Smooth muscle cell of the brain vasculature (primary cell): ENCODE data around the gene ATP2C2.
"Not testable (repeated sequence)": the region's sequence is repeated elsewhere in the genome, so short reads cannot be mapped to it uniquely, and the experiment has no call there.

Experiments
- DNase-seq: peaks from one replicate; pipeline ENCODE4 v3.0.0-alpha.2; 2012; ENCODE audit warnings: low read depth, low spot score

Gene ATP2C2, protein sequence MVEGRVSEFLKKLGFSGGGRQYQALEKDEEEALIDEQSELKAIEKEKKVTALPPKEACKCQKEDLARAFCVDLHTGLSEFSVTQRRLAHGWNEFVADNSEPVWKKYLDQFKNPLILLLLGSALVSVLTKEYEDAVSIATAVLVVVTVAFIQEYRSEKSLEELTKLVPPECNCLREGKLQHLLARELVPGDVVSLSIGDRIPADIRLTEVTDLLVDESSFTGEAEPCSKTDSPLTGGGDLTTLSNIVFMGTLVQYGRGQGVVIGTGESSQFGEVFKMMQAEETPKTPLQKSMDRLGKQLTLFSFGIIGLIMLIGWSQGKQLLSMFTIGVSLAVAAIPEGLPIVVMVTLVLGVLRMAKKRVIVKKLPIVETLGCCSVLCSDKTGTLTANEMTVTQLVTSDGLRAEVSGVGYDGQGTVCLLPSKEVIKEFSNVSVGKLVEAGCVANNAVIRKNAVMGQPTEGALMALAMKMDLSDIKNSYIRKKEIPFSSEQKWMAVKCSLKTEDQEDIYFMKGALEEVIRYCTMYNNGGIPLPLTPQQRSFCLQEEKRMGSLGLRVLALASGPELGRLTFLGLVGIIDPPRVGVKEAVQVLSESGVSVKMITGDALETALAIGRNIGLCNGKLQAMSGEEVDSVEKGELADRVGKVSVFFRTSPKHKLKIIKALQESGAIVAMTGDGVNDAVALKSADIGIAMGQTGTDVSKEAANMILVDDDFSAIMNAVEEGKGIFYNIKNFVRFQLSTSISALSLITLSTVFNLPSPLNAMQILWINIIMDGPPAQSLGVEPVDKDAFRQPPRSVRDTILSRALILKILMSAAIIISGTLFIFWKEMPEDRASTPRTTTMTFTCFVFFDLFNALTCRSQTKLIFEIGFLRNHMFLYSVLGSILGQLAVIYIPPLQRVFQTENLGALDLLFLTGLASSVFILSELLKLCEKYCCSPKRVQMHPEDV

GRCh38 chr16:84368308-84368996 is at the start of gene ATP2C2:
TSS of gene ATP2C2 (plus strand) at chr16:84368538. CDS start at chr16:84368616, 78 bp downstream.
- no peak for DNase-seq

- no peak for DNase-seq
These were observed 49.1 kb upstream of the ATP2C2 start for GRCh38 chr16:84319146-84319760.

DNA sequence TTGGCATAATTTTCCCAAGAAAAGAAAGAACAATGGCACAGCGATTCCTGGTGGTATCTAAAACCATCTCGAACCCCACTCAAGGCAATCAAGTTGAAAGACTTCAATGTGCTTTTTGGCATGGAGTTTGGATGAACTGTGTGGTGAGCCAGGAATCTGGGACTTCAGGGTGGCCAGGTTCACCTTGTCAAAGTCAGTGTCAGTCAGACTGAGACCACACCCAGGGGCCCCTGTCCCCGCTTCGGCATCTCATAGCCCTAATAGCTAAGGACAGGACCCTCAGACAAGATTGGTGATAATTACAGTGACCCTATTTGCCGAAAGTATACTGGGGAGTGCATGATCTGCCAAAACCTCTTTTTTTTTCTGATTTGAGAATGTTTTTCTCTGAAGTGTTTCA is 47.8 kb upstream of the ATP2C2 start:
- DNase-seq = no peak

DNA sequence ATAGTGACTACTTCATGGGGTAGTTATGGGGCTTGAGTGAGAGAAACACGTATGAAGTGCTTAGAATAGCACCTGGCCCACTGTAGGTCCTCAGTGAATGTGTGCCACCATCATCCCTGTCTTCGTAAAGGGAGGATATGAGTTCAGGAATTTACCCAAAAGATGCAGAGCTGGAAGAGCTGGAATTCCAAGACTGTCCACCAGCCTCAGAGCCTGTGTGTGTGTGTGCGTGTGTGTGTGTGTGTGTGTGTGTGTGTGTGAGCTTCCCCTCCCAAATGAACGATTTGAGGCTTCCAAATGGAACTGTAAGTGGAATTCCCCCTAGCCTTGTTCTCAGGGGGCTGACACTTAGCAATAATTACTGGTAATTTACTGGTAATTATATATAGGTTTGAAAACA is 46.4 kb upstream of the ATP2C2 start:
- no peak for DNase-seq

DNA sequence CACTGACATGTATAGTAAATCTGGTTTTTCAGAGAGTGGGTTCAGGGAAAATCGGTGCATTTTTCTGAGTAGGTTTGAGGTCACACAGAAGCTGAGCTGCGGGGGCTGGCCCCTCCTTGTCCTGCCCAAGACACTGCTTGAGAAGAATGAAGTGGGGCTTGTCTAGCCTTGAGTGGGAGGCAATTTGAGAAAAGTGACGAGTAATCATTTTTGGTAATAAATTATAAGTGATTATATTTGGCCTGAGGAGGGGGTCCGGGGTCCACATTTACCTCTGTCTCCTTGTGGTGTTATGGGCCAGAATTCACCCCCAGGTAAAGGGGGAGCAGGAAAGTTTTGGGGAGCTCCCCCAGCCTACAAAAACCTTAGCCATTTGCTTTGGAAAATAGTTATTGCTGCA is 45.6 kb upstream of the ATP2C2 start:
- DNase-seq = no peak

GRCh38 chr16:84323606-84324005 is 44.7 kb upstream of the ATP2C2 start:
- no peak for DNase-seq

DNA sequence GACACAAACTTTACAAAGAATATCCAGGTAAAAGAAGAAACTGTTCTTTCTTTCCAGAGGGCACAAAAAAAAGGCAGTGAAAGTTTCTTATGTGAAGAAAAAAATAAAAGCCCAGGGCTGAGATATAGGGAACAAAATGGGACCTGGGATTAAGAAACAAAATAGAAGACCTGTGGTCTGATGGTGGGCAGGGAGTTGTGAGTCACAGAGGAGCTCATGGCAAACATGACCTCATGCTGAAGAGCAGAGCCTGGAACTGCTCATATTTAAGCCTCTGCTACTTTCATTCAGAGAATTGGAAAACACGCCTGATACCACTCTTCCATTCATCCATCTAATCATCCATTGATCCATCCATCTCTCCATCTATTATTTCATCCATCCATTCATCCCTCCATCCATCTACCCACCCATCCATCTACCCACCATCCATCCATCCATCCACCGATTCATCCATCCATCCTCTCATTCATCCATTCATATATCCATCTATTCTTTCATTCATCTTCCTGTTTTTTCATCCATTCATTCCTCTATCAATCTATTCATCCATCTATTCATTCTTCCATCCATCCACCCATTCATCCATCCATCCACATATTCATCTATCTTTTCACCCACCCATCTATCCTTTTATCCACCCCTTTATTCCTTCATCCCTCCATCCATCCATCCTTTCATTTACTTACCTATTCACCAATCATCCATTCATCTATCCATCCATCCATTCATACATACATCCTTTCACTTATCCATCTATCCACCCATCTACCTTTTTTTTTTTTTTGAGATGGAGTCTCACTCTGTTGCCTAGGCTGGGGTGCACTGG is 43.7 kb upstream of the ATP2C2 start:
- DNase-seq = no peak

GRCh38 chr16:84326545-84326944 is 41.8 kb upstream of the ATP2C2 start:
- no peak for DNase-seq

DNA sequence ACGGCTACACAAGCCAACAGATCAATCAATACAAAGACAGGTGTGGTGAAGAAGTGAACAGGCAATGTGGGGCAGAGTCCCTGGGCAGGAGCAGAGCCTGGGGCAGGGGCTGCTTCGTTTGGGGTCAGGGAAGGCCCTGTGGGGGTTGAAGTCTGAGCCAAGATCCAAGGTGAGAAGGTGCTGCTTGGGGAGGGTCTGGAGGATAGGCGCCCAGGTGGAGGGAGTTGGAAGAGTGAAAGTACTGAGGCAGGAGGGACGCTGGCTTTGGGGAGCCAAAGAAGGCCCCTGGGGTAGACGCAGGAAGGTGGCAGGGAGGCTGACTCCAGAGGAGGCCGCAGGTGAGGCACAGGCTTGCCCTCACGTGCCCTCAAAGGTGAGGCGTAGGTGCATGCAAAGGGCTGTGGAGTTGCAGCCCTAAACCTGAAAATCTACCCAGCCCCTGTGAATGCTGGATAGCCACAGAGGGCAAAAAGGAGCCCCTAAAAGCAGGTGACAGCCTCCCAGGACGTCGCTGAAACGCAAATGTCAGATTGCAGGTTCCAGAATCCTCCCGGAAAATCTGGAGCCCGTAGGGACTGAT is 40.3 kb upstream of the ATP2C2 start:
- DNase-seq = no peak

- DNase-seq = no peak
These were observed 39.3 kb upstream of the ATP2C2 start for GRCh38 chr16:84329016-84329415.

DNA sequence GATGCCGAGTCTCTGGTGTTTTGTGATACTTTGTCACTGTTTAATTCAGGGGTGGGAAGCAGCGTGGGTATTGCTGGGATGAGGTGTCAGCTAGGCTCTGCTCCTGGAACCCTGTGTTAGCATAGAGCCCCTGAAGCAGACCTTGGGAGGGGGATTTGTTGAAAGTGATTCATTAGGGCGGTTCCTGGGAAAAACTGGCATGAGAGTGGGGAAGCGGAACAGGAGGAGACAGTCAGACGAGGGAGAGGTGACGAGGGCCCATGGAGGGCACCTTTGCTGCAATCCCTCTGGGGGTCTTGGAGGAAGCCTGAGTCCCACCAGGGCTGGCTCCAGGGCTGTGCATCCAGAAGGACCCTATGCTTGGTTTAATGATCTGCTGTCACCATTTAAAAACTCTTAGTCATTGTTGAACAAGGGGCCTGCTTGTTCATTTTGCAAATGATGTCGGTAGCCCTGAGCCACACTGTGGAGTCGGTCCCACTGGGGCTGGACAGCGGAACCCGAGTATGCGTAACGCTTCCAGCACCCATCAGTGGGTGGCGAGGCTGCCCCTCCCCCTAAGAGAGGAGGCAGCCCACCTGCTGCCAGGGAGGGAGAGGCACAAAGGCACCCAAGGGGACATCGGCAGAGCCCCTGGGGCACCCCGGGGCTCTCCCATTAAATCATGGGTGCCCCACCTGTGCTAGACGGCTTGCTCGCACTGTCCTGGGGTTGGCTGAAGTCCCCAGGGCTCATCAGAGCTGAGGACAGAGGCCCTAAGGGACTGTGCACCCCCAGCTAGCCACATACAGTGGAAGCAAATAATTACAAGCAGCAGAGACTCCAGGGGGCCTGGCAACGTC is 38.3 kb upstream of the ATP2C2 start:
- no peak for DNase-seq

- no peak for DNase-seq
These were observed 37.7 kb upstream of the ATP2C2 start for GRCh38 chr16:84330685-84331050.

DNA sequence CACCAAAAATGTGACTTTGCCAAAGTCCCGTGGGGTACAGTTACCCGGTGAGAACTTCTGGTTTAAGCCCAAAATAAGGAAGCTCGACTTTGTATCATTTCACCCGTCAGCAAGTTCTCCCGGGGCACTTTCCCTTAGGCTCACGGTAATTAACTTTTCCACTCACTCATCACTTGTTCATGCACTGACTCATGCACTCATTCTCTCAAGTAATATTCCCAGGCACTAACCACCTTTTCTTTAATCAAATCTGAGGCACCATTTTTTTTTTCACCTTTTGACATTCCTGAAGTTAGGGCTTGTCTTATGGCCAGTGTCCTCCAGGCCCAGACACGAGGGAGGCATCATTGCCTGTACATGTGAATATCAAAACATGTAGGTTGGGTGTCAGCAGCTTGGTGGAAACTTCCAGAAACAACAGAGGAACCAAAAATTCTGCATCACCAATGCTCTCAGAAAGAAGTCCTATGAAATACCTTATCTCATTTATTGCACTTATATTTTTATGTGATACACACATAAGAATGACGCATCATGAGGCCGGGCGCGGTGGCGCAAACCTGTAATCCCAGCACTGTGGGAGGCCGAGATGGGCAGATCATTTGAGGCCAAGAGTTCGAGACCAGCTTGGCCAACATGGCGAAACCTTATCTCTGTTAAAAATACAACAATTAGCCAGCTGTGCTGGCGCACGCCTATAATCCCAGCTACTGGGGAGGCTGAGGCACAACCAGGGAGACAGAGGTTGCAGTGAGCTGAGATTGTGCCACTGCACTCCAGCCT is 36.1 kb upstream of the ATP2C2 start:
- no peak for DNase-seq

DNA sequence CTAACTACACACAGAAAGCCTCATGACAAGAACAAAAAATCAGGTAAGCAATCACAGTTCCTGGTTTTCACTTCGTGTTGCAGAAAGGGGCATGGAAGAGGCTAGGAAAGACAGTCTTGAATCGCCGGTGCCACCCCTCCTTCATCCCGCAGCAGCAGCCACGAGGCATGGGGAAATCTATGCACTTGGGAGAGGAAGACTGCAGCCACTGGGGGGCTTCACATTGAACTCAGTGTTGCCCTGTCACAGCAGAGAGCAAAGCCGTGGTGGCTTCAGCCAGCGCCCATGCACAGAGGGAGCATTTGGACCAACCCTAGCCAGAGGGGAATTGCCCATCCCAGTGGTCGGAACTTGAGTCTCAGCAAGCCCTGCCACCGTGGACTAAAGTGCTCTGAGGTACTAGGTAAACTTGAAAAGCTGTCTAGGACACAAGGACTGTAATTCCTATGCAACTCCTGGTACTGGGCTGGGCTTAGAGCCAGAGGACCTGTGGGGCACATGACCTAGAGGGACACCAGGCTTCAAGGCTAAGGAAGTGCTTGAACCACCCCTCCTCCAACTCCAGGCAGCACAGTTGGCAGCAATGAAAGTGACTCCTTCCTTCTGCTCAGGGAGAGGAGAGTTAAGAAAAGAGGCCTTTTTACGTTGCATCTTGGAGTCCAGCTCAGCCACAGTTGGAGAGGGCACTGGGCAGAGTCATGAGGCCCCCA is 35.2 kb upstream of the ATP2C2 start:
- DNase-seq = no peak

DNA sequence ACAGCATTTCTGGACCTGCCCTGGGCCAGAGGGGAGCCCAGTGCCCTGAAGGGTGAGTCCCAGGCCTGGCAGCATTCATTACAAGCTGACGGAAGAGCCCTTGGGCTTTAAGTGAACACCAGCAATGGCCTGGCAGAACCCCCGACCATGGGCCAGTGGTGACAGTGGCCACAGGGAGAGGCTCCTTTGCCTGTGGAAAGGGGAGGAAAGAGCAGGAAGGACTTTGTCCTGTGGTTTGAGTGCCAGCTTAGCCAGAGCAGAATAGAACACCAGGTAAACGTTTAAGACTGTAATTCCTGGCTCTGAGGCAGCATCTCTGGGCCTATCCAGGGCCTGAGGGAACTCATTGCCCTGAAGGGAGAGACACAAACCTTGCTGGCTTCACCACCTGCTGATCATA is 34.3 kb upstream of the ATP2C2 start:
- no peak for DNase-seq

DNA sequence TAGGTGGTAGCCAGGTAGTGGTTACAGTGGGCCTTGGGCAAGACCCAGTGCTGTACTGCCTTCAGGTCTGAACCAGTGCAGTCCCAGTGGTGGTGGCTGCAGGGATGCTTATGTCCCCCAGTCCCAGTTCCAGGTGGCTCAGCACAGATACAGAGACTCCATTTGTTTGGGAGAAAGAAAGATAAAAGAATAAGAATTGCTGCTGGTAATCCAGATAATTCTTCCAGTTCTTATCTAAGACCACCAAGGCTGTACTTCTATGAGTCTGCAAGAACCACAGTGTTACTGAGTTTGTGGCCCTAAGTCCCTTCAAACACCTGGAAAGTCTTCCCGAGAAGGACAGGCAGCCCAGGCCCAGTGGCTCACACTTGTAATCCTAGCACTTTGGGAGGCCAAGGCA is 33.9 kb upstream of the ATP2C2 start:
- no peak for DNase-seq

GRCh38 chr16:84337236-84337635 is 31.1 kb upstream of the ATP2C2 start:
- DNase-seq = not testable (repeated sequence)

DNA sequence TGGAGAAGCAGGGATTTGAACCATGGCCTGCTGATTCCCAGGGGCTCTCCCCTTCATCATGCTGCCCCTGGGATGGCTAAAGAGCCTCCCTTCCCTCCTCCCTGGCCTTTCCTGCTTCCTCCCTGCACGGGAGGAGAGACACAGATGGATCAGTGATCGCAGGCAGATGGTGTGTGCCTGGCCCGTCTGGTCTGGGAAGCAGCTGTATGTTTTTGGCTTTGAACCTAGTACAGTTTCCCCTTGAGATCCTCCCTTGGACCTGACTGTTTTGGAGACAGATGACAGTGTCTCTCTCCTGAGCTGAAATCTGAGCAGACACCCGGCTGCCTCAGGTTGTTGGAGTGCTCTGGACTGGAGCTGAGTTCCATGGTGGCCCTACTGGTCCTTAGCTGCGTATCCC is 29.0 kb upstream of the ATP2C2 start:
- no peak for DNase-seq
